Coronary artery (tissue), 2 donors: ENCODE measurements around the gene WIZ.

Experiments used
- DNase-seq: peaks from one replicate; pipeline ENCODE4 v3.0.0-alpha.2; 2017; ENCODE audit warnings: low spot score
- H3K27ac ChIP-seq, 2 donors: fragments of 200-600 bp; sonication (generic); one replicate each; pipeline ENCODE4 v1.5.1; 2016 to 2019
- H3K4me3 ChIP-seq: fragments of 200-600 bp; sonication (generic); 2 replicates; pipeline ENCODE4 v1.5.1; 2016; ENCODE audit warnings: mild to moderate bottlenecking, moderate library complexity
- CTCF ChIP-seq: fragments of 200-600 bp; sonication (generic); IDR thresholded peaks from one replicate; pipeline ENCODE4 v1.5.1; 2019; ENCODE audit warnings: antibody characterized with exemption

Gene WIZ

GRCh38 chr19:15464394-15465385 lies 14.9 kb upstream of the WIZ start, which contains the start of gene RASAL3:
RASAL3 (minus strand) TSS chr19:15464544; CDS start chr19:15464358, 186 bp downstream.
- Histone ChIP-seq H3K27ac (peak within 1 kb of the TSS in 1 of 2 donors; percentile 51), H3K4me3 (peak within 1 kb of the TSS; percentile 59)
- TF ChIP-seq CTCF, result no peak
- no peak for DNase-seq

DNA sequence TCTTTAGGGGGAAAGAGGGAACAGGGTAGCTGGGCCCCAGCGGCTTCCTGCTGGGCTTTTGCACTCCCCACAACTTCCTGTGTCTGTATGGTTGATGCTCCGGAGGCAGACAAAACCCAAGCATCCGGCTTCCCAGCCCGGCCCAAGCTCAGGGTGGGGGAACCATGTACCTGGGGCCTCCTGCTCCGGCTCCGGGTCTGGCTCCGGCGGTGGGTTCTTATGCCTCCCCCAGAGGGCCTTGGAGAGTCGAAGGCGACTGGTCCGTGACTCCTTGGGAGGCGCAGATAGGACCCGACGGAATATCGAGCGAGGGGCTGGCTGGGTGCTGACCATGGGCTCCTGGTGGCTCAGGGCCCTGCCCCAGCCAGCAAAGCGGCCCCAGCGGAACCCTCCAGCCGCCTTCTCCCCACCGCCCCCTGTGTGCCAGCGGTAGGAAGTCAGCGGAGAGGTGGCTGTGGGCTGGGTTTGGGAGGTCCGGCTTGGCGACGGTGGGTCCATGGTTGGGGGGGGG lies 14.2 kb upstream of the WIZ start:
- TF ChIP-seq CTCF, result no peak
- H3K27ac ChIP-seq, result peak overlapping the region in 1 of 2 donors; percentile 51
- no peak for DNase-seq
- peak overlapping the region; percentile 59 for H3K4me3 ChIP-seq

DNA sequence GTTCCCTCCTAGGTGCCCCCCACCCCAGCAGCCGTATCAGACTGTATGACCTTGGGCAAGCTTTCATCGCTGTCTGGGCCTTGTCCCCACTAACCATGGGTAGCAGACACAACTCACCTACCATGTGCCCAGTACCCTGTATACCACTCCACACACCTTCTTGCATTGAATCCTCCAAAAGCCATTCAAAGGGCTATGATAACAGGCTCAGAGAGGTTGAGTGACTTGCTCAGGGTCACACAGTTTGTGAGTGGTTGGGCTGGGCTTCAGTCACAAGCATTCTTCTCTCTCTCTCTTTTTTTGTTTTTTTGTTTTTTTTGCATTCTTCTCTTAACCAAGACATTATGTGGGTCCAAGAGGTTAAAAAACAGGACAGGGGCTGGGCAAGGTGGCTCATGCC lies 11.9 kb upstream of the WIZ start:
- Histone ChIP-seq H3K27ac (no peak overlapping the region), H3K4me3 (no peak overlapping the region)
- DNase-seq, result no peak
- no peak for TF ChIP-seq CTCF

DNA sequence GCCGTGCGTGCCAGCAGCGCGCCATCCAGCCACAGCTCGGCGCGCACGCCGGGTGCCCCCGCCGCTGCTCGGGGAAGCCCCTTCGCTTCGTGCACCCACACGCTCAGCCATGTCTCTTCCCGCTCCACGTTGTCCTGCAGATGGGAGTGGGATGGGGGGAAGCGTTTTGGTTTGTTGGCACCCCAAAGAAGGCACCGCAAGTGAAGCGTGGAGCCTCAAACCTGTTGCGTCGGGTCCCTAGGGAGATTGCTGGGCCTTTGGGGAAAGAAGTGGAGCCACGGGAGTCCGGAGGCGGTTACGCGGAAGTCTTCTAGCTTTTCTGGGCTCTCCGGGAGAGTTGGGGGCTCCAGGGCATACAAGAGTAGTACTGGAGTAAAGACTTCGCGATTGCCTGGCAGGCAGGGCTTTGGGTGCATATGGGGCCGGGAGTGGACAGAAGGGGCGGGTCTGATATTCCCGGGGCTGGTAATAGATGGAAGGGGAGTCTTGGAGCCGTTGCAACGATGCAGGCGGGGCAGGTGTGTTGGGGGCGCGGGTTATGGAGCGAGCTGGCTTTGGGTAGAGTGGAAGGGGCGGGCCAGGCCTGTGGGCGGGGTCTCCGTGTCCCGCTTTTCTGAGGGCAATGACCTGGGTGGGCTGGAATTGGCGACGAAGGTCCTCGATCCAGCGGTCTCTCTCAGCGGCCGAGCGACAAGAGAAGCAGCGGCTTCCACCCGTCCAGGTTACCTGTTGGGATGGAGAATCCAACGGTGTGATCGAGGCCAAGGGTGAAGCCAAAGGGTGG lies 8.1 kb upstream of the WIZ start:
- Histone ChIP-seq H3K27ac (no peak overlapping the region), H3K4me3 (peak overlapping the region; percentile 58)
- no peak for TF ChIP-seq CTCF
- DNase-seq, result no peak

DNA sequence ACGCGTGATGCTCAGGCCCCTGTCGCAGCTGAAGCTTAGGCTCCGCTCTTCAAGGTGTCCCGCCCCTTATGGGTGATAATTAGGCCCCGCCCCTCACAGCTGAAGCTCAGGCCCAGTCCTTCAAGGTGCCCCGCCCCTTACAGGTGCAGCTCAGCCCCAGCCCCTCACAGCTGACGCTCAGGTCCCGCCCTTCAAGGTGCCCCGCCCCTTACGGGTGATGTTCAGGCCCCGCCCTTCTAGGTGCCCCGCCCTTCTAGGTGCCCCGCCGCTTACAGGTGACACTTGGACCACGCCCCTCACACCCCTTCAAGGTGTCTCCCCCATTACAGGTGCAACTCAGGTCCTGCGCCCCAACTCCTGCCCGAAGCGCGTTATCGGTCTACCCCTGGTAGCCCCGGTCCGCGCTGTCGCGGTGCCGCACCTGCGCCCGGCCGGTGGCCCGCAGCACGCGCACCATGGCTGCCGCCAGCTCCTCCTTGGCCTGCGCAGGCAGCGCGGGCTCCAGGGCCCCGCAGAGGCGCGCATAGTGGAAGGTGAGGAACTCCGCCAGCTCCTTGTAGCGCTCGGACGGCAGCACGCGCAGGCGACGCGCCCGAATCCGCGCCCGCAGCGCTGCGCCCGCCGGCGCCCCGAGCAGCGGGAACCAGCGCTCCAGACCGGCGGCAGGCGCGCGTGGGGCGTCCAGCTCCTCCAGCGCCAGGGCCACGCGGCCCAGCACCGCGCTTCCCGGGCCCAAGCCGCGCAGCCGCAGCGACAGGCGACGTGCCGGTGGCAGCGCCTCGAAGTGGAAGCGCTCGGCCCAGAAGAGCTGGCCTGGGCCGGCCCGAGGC lies 7.3 kb upstream of the WIZ start:
- no peak for TF ChIP-seq CTCF
- Histone ChIP-seq H3K27ac (no peak overlapping the region), H3K4me3 (peak overlapping the region; percentile 58)
- no peak for DNase-seq

DNA sequence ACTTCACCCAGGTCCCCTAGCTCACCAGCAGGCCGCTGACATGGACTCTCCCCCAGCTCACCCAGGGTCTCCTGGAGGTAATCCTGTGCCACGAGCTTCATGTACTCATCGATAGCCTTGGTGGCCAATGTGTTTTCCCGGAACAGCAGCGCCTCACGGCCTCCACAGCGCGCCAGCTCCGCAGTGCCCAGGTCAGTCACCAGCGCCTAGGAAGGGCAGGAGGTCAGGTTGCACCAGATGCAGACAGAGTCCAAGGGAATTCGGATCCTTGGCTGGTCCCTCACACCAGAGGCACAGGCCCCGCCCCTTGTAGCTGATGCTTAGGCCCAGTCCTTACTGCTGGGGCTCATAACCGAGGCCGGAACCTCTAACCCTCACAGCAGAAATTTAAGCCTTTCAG lies 6.7 kb upstream of the WIZ start:
- no peak overlapping the region for H3K4me3 ChIP-seq
- DNase-seq, result no peak
- no peak overlapping the region for H3K27ac ChIP-seq
- no peak for TF ChIP-seq CTCF
